ENCODE measurements around the gene XIST.

XIST gene

GRCh38 chrX:73876911-73877310 lies 24.4 kb upstream of the XIST start:
- H3K9ac ChIP-seq (ENCODE audit: low read length) = no peak overlapping the region
- TF ChIP-seq EZH2 (IDR thresholded peaks at IDR 0.05; ENCODE audit: borderline replicate concordance, low read length) (no peak), CTCF (IDR thresholded peaks at IDR 0.05; ENCODE audit: low read length) (no peak)
- no peaks in the 10 kb centered on the region for H3K79me2 ChIP-seq (ENCODE audit: insufficient read depth, low read length)

GRCh38 chrX:73868916-73869315 lies 16.4 kb upstream of the XIST start:
- TF ChIP-seq CTCF (IDR thresholded peaks at IDR 0.05; ENCODE audit: low read length) = no peak
- TF ChIP-seq EZH2 (IDR thresholded peaks at IDR 0.05; ENCODE audit: borderline replicate concordance, low read length) = no peak
- Histone ChIP-seq H3K4me3 (ENCODE audit: low read depth, low read length, poor library complexity, severe bottlenecking) (no peak overlapping the region), H3K9me2 (ENCODE audit: low read depth, low read length) (no peaks in the 10 kb centered on the region), H3K79me2 (ENCODE audit: insufficient read depth, low read length) (no peaks in the 10 kb centered on the region), H3K27me3 (ENCODE audit: insufficient read depth, low read length) (no peaks in the 10 kb centered on the region), H3K9me3 (ENCODE audit: low read length) (no peaks in the 10 kb centered on the region), H3K4me2 (ENCODE audit: low read length) (no peak overlapping the region), H3K27ac (ENCODE audit: low read depth, low read length, poor library complexity, severe bottlenecking) (no peak overlapping the region), H3K36me3 (ENCODE audit: insufficient read depth, low read length) (no peaks in the 10 kb centered on the region), H3F3A (ENCODE audit: insufficient read depth, low read length) (no peaks in the 10 kb centered on the region), H2AFZ (ENCODE audit: low read length) (no peak overlapping the region), H3K4me1 (ENCODE audit: insufficient read depth, low read length, severe bottlenecking) (no peaks in the 10 kb centered on the region), H4K20me1 (ENCODE audit: insufficient read depth, low read length) (no peaks in the 10 kb centered on the region), H3K9ac (ENCODE audit: low read length) (no peak overlapping the region)

More at GRCh38 chrX:73876911-73877310, 24.4 kb upstream of the XIST start:
- Histone ChIP-seq H3K27ac (ENCODE audit: low read depth, low read length, poor library complexity, severe bottlenecking) (no peak overlapping the region), H3K36me3 (ENCODE audit: insufficient read depth, low read length) (no peaks in the 10 kb centered on the region), H3F3A (ENCODE audit: insufficient read depth, low read length) (no peaks in the 10 kb centered on the region), H3K27me3 (ENCODE audit: insufficient read depth, low read length) (no peaks in the 10 kb centered on the region), H3K4me1 (ENCODE audit: insufficient read depth, low read length, severe bottlenecking) (no peaks in the 10 kb centered on the region), H3K9me3 (ENCODE audit: low read length) (no peaks in the 10 kb centered on the region), H2AFZ (ENCODE audit: low read length) (no peak overlapping the region), H3K4me3 (ENCODE audit: low read depth, low read length, poor library complexity, severe bottlenecking) (no peak overlapping the region), H4K20me1 (ENCODE audit: insufficient read depth, low read length) (no peaks in the 10 kb centered on the region), H3K4me2 (ENCODE audit: low read length) (no peak overlapping the region), H3K9me2 (ENCODE audit: low read depth, low read length) (no peaks in the 10 kb centered on the region)

DNA sequence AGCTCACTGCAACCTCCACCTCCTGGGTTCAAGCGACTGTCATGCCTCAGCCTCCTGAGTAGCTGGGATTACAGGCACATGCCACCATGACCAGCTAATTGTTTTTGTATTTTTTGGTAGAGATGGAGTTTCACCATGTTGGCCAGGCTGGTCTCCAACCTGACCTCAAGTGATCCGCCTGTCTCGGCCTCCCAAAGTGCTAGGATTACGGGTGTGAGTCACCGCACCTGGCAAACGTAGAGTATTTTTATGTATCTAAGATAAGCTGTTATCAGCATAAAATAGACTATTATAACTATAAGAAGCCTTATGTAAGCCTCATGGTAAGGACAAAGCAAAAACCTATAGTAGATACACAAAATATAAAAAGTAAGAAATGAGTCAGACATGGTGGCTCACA lies 14.6 kb upstream of the XIST start:
- no peak overlapping the region for H3K9ac ChIP-seq (ENCODE audit: low read length)
- no peaks in the 10 kb centered on the region for H3K4me1 ChIP-seq (ENCODE audit: insufficient read depth, low read length, severe bottlenecking)
- H3K4me2 ChIP-seq (ENCODE audit: low read length) = no peak overlapping the region
- no peaks in the 10 kb centered on the region for H3K27me3 ChIP-seq (ENCODE audit: insufficient read depth, low read length)
- H3K9me2 ChIP-seq (ENCODE audit: low read depth, low read length) = no peaks in the 10 kb centered on the region
- H3K79me2 ChIP-seq (ENCODE audit: insufficient read depth, low read length) = no peaks in the 10 kb centered on the region
- no peaks in the 10 kb centered on the region for H3K36me3 ChIP-seq (ENCODE audit: insufficient read depth, low read length)
- no peaks in the 10 kb centered on the region for H3F3A ChIP-seq (ENCODE audit: insufficient read depth, low read length)
- no peak overlapping the region for H3K4me3 ChIP-seq (ENCODE audit: low read depth, low read length, poor library complexity, severe bottlenecking)
- H4K20me1 ChIP-seq (ENCODE audit: insufficient read depth, low read length) = no peaks in the 10 kb centered on the region
- no peak overlapping the region for H3K27ac ChIP-seq (ENCODE audit: low read depth, low read length, poor library complexity, severe bottlenecking)
- no peak overlapping the region for H2AFZ ChIP-seq (ENCODE audit: low read length)
- no peaks in the 10 kb centered on the region for H3K9me3 ChIP-seq (ENCODE audit: low read length)
- TF ChIP-seq EZH2 (IDR thresholded peaks at IDR 0.05; ENCODE audit: borderline replicate concordance, low read length) = no peak
- no peak for TF ChIP-seq CTCF (IDR thresholded peaks at IDR 0.05; ENCODE audit: low read length)

All from OCI-LY1 (cell line).